Peyer's patch (tissue), 4 donors: Measurements from ENCODE around the gene UCP3. TPM values are rescaled to one million over a fixed set of nuclear protein-coding genes. Genes with fewer than 3 reads are reported as not detected.

Experiments
- DNase-seq, 3 donors: peaks; one replicate each; pipeline ENCODE4 v3.0.0-alpha.2; 2017 to 2019
- H3K27ac ChIP-seq, 4 donors: fragments of 200-600 bp; sonication (generic); one replicate each; pipeline ENCODE4 v1.5.1; 2016 to 2019
- H3K27me3 ChIP-seq, 2 donors: fragments of 200-600 bp; sonication (generic); one replicate each; pipeline ENCODE4 v1.5.1; 2019
- H3K36me3 ChIP-seq, 3 donors: fragments of 200-600 bp; sonication (generic); one replicate each; pipeline ENCODE4 v1.5.1; 2016 to 2019
- H3K4me1 ChIP-seq, 4 donors: fragments of 200-600 bp; sonication (generic); one replicate each; pipeline ENCODE4 v1.5.1; 2016 to 2019
- H3K4me3 ChIP-seq, 4 donors: fragments of 200-600 bp; sonication (generic); 1 replicate in 3 of 4; 2 replicates in 1 of 4; pipeline ENCODE4 v1.5.1; 2016 to 2019; ENCODE audit warnings: mild to moderate bottlenecking in 1 of 4
- H3K9me3 ChIP-seq, 4 donors: fragments of 200-600 bp; sonication (generic); one replicate each; pipeline ENCODE4 v1.5.1; 2016 to 2019; ENCODE audit warnings: mild to moderate bottlenecking in 1 of 4
- CTCF ChIP-seq, 6 experiments: fragments of 450-650 bp in 4 of 6; fragments of 200-600 bp in 2 of 6; sonication (generic) in 1 of 6; IDR thresholded peaks; one replicate each; pipeline ENCODE4 v1.5.1; 2017 to 2019; ENCODE audit warnings: antibody characterized with exemption in 6 of 6, mild to moderate bottlenecking in 3 of 6, moderate library complexity in 1 of 6
- POLR2A ChIP-seq, 2 donors: fragments of 450-650 bp; IDR thresholded peaks; one replicate each; pipeline ENCODE4 v1.5.1; 2017; ENCODE audit warnings: antibody characterized with exemption in 2 of 2, mild to moderate bottlenecking in 2 of 2, moderate library complexity in 2 of 2
- total RNA-seq, 4 donors: library from RNA; depleted of rRNA; stranded (reverse); fragments of >200 nt; gene quantifications; one replicate each; pipeline ENCODE4 v1.1.0, GENCODE V29; 2016

Gene UCP3
- total RNA-seq, 4 donors from 2014 or later, result 0.76 to 3.4 (median 2.2) TPM

- H3K4me3 ChIP-seq, result peak overlapping the region in 2 of 4 donors; percentile 14 to 29
- no peaks in the 10 kb centered on the region for H3K9me3 ChIP-seq
- TF ChIP-seq CTCF (IDR thresholded peaks at IDR 0.05), result no peak
- peak; percentile 19 to 24 for TF ChIP-seq POLR2A (IDR thresholded peaks at IDR 0.05)
- peak in 2 of 3 donors; percentile 65 for DNase-seq
- no peaks in the 10 kb centered on the region for H3K4me1 ChIP-seq
- no peaks in the 10 kb centered on the region for H3K36me3 ChIP-seq
- H3K27me3 ChIP-seq, result no peaks in the 10 kb centered on the region
- H3K27ac ChIP-seq, result no peak overlapping the region
Observed at GRCh38 chr11:73957654-73958361, 51.1 kb downstream of the UCP3 start.

- TF ChIP-seq CTCF (IDR thresholded peaks at IDR 0.05) (no peak), POLR2A (IDR thresholded peaks at IDR 0.05) (no peak)
- no peaks in the 10 kb centered on the region for H3K4me1 ChIP-seq
- H3K9me3 ChIP-seq, result no peaks in the 10 kb centered on the region
- DNase-seq, result no peak
- no peaks in the 10 kb centered on the region for H3K27me3 ChIP-seq
- peak overlapping the region in 1 of 4 donors; percentile 14 for H3K4me3 ChIP-seq
- H3K27ac ChIP-seq, result no peak overlapping the region
- no peaks in the 10 kb centered on the region for H3K36me3 ChIP-seq
Observed at GRCh38 chr11:73956876-73957653, 51.8 kb downstream of the UCP3 start.

- no peak for DNase-seq
Observed at GRCh38 chr11:73951797-73952196, 57.1 kb downstream of the UCP3 start.

GRCh38 chr11:73950869-73951710, 57.8 kb downstream of the UCP3 start, which contains the start of gene DNAJB13:
DNAJB13 (plus strand) TSS chr11:73951026; CDS start chr11:73951070, 44 bp downstream.
- Histone ChIP-seq H3K4me1 (no peaks in the 10 kb centered on the region), H3K27ac (no peak within 1 kb of the TSS), H3K9me3 (no peaks in the 10 kb centered on the region), H3K4me3 (no peak within 1 kb of the TSS), H3K36me3 (no peaks in the 10 kb centered on the region), H3K27me3 (no peaks in the 10 kb centered on the region)
- TF ChIP-seq CTCF (IDR thresholded peaks at IDR 0.05) (no peak), POLR2A (IDR thresholded peaks at IDR 0.05) (no peak)
- DNase-seq, result peak in 1 of 3 donors; percentile 67

More at GRCh38 chr11:73951797-73952196, 57.1 kb downstream of the UCP3 start:
- no peaks in the 10 kb centered on the region for H3K36me3 ChIP-seq
- no peak overlapping the region for H3K27ac ChIP-seq
- H3K27me3 ChIP-seq, result no peaks in the 10 kb centered on the region
- no peak overlapping the region for H3K4me3 ChIP-seq
- TF ChIP-seq POLR2A (IDR thresholded peaks at IDR 0.05), result no peak
- TF ChIP-seq CTCF (IDR thresholded peaks at IDR 0.05), result no peak
- H3K4me1 ChIP-seq, result no peaks in the 10 kb centered on the region
- H3K9me3 ChIP-seq, result no peaks in the 10 kb centered on the region

Other genes with a start within 250 kb of the UCP3 start
- gene RAB6A, start 248.0 kb downstream of the UCP3 start, total RNA-seq, result 100 to 1,000 TPM in 3 of 4 donors, 10 to 100 TPM in 1; 76.7 to 198 (median 182) TPM
- gene MRPL48, start 221.2 kb downstream of the UCP3 start, total RNA-seq, result 10 to 100 TPM; 26.8 to 50.3 (median 33.3) TPM
- 100 to 1,000 TPM in 1 of 4 donors, 10 to 100 TPM in 3; 42.9 to 106 (median 87.8) TPM for gene COA4, start 132.2 kb downstream of the UCP3 start, total RNA-seq
- gene PAAF1, start 132.1 kb downstream of the UCP3 start, total RNA-seq, result 10 to 100 TPM; 16.6 to 18.2 (median 16.6) TPM
- gene DNAJB13, start 58.1 kb downstream of the UCP3 start, total RNA-seq, result 1 to 10 TPM in 1 of 4 donors, under 1 TPM in 1, not detected in 2; 0.54 to 4.4 TPM
- 100 to 1,000 TPM in 1 of 4 donors, 10 to 100 TPM in 3; 10.7 to 180 (median 27.4) TPM for gene UCP2, start 26.2 kb downstream of the UCP3 start, total RNA-seq
- 10 to 100 TPM; 16.8 to 50.3 (median 29.0) TPM for gene C2CD3, start 161.9 kb upstream of the UCP3 start, total RNA-seq
- 10 to 100 TPM; 17.1 to 71.0 (median 29.7) TPM for gene PPME1, start 162.2 kb upstream of the UCP3 start, total RNA-seq